HG03139 (cell line): Measurements from ENCODE around the gene HCFC1.
"Not testable (repeated sequence)": the region's sequence is repeated elsewhere in the genome, so short reads cannot be mapped to it uniquely, and the experiment has no call there.

Experiments
- ATAC-seq: cut with Tn5 transposase; IDR thresholded peaks from one replicate; pipeline ENCODE4 v1.9.1; 2021; ENCODE audit not compliant: unreplicated experiment

The HCFC1 gene

DNA sequence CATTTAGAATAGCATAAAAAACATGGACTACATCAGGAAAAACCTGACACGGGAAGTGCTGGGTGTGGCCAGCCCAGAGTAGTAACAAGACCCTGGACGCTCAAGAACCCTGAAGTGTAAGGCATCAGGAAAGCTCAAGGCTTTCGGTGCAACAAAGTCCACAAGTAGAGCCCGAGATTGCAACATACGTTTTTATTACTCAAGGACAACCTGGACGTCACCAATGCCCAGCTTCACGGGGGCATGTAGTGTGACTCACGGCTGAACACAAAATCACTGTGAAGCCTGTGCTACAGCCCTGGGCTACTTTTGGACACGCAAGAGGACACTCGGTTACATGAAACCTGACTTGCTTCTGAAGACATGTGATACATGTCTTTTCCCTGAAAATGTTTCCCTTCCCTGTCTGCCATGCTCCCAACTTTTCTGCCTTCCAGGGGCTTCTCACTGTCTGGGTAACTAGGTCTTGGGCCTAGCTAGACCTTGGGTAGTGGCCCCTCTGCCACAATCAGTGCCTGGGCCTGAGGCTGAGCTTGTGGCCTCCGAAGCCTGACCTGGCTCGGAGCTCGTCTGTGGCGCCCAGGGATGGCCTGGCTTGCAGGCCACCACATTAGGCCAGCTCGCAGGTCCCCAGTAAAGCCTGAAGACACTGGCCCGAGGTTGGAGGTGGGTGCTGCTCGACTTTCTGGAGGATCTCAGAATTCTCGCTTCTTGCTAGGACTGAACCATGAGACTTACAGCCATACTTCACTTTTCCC is 38.9 kb upstream of the HCFC1 start:
- ATAC-seq = no peak

DNA sequence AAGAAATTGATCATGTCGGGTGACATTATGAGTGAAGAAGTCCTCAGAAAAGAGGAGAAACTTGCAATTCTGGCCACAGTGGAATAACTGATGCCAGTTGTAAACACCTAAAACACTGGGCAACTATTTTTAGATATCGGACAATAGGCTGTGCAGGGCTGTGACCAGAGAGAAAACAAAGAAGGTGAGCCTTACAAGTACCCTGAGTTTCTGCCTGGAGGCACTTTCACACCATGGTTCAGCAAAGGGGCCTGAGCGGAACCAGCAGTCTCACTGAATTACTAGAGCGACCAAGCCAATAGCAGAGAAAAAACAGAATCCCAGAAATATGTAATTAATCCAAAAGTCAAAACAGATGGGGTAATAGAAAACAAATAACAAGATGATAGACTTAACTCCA is 36.9 kb upstream of the HCFC1 start:
- no peak for ATAC-seq

DNA sequence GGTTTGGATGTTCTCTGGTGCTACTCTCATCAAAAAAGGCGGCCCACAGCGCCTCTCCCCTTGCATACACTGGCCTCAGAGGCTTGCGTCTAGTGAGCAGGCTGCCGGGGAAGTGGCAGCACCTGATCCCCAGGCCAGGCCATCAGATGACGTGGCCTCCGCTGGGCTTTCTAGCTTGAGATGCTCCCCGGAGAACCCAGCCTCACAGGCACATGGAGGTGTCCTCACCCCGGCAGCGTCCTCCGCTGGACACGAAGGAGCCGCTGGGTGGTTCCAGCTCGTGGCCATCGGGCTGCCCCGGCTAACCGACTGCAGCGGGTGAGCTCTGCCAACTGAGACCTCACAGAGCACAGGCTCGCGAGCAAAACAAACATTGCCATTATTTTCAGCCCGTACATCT is 35.3 kb upstream of the HCFC1 start:
- ATAC-seq = no peak

DNA sequence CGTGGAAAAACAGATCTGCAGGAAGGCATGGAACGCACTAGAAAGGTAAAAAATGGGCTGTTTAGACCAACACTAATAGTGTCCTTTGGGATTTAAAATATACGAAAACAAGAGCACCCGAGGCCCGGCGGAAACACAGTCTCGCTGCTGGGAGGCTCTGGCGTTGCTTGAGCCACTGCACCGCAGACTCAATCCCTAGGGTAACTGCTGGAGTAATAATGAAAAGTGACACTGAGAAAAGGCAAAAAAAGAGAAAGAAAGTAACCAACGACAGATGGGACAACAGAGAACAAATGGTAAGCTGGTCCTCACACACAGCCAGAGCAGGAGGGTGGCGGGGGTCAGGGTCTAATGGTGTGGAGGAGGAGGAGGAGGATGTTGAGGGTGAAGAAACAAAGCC is 32.7 kb upstream of the HCFC1 start:
- no peak for ATAC-seq

DNA sequence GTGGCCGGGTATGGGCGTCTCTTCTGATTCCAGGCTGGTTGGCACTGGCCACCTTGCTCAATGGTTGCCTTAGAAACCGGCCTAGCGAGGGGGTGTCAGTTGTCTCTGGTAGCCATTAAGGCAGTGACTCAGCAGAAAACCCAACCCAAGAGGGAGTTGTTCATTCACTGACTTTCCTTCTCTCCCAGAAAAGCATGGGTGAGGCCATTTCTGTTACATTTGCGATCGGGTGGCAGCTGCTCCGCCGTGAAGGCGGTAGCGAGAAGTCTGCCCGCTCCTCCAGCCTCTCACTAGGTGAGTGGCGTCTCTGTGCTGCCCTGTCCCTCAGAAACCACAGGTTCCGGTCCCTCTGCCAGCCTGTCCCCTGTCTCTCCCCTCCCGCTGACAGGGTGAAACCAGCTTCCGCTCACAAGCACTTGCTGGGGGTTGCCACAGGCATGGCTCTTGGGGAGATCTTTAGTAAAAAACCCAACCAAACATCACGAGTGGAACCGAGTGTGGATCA is 30.6 kb upstream of the HCFC1 start:
- ATAC-seq = no peak

DNA sequence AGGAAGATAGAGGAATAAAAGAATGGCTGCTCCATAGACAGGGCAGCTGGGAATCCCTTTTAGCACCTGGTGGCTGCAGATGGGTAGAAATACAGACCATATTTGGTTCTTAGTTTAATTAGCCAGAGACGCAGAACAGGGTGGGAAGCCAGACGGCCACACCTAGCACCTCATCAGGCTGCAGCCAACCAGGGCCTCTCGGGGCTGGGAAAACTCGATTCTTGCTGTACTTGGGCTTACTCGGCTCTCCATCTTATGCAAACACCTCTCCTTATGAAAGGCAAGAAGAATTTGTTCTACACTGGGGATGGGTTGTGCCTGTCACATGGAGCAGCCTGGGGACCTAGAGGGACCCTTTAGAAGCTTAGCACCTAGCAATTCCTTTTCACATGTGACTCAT is 28.4 kb upstream of the HCFC1 start:
- ATAC-seq = no peak

DNA sequence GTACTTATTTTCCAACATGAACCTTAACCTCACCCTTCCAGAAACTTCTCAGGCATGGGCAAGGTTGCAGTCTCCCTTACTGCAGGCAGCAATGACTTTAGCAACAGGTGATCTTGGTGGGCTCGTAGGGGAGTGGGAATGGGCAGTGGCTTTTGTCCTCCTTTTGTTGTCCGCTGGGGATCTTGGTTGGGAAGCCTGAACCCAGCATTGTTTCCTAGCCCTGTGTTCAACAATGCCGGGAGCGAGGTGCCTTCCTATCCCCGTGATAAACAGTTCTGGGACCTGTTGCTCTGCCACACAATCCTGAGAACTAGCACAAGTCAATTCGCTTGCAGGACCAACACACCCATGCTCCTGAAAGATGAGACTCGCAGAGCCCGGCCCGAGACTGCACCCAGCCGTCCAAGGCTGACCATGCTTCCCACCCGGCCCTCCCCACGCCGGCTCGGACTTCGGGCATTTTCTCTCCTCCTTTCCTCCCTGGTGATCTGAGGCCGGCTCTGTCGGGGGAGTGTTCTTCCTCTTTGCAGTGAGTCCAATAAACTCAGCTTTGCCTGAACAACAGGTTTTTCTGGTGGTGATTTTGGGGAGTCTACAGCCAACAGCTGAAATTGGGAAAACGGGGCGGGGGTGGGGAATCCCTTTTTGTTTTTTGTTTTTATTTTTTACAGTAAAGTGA is 27.9 kb upstream of the HCFC1 start:
- no peak for ATAC-seq

DNA sequence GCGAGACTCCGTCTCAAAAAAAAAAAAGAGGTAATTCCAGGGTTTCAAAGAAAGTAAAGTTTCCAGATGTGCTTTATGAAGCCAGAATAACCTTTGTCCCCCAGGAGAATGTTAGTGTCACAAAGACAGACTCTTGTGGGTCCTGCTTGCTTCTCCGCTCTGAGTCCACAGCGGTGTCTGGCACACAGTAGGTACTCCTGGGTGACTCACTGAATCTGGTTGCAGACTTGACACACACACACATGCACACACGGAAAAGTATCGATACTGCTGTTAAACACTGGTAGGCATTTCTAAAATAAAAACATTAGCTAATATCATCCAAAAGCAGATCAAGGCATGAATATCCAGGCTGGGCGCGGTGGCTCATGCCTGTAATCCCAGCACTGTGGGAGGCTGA is 23.9 kb upstream of the HCFC1 start:
- ATAC-seq = no peak

DNA sequence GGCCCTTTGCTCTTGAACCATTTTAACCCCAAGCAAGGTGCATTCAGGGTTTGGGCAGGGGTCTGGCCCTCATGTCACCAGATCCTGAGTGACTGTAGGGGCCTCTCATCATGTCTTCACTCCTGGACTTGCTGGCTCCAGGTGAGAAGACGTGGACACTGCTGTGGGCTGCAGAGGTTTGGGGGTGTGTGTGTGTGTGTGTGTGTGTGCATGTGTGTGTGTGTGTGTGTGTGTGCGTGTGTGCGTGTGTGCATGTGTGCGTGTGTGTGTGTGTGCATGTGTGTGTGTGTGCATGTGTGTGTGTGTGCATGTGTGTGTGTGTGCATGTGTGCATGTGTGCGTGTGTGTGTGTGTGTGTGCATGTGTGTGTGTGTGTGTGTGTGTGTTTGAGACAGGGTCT is 22.8 kb upstream of the HCFC1 start:
- not testable (repeated sequence) for ATAC-seq

DNA sequence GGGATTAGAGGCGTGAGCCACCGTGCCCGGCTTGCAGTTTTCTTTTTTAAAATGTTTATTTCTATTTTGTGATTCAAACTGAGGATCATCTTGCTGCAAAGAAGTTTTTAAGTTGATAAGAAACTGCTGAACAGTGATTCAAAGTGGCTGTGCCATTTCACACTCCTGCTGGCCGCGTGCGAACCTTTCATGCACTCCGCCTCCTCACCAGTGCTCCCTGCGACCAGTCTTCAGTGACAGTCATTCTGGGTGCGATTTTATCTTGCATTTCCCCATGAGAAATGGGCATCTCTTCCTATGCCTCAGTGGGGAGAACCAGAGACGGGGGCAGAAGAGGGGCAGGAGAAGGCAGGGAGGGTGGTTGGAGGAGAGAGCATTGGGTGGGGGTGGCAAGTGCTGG is 22.4 kb upstream of the HCFC1 start:
- ATAC-seq = no peak

DNA sequence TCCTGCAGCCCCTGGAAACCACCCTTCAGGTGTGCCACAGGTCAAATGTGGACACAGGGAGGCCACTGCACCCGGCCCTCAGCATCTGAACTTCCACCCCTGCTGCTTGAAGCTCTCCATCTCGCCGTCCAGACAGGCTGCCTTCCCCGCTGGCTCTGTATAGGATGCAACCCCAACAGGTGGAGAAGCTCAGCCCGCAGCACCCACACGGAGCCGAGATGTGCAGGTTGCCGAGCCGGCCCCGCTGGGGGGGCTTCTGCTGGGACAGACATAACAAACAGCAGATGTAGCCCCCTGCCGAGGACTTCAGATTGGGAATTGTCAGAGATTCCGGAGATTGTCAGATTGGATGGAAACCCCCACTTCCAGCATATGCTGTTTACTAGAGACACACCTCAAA is 21.5 kb upstream of the HCFC1 start:
- no peak for ATAC-seq

DNA sequence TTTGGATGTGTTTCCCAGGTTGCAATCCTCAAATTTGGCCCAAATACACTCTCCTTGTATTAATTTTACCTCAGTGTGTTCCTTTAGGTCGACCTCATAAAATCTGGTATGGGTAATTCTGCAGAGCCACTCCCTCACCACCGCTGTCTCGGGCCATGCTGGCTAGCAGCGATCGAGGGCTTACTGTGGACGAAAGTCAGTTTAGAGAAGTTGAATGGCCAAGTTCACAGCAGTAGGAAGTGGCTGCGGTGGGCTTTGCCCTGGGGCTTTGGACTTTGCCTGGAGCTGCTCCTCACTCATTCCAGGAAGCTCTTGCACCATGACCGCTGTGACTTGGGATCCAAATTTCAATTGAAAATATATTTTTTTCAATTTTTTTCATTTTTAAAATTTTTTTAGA is 20.6 kb upstream of the HCFC1 start:
- ATAC-seq = no peak

DNA sequence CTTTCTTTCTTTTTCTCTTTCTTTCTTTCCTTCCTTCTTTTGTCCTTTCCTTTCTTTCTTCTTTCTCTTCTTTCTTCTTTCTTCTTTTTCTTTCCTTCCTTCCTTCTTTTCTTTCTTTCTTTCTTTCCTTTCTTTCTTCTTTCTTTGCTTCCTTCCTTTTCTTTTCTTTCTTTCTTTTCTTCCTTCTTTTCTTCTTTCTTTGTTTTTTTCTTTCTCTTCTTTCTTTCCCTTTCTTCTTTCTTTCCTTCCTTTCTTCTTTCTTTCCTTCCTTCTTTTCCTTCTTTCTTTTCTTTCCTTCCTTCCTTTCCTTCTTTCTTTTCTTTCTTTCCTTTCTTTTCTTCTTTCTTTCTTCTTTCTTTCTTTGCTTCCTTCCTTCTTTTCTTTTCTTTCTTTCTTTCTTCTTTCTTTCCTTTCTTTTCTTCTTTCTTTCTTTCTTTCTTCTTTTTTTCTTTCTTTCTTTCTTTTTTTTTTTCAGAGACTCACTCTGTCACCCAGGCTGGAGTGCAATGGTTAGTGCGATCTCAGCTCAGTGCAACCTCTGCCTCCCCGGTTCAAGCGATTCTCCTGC is 19.5 kb upstream of the HCFC1 start:
- ATAC-seq = no peak

DNA sequence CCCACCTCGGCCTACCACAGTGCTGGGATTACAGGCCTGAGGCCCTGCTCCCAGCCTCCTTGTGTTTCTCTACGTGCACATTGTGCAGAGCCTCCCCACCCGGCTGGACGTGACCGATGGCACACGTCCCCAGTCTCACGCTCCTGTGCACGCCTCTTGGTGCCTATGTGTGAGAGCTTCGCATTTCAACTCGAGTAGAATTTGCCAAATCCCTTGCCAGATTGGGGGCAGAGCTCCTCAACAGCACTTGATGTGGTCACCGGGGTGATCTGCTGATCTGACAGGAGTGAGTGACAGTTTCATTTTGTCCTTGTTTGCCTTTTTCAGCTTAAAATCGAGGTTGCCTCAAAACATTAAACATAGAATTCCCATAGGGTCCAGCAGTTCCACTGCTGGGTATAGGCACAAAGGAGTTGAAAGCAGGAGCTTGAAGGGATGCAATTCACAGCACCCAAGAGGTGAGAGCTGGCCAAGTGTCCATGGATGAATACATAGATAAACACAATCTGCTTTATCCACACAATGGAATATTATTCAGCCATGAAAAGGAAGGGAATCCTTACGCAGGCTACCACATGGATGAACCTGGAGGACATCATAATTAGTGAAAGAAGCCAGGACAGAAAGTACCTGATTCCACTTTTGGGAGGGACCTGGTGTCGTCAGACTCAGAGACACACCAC is 18.5 kb upstream of the HCFC1 start:
- ATAC-seq = no peak

DNA sequence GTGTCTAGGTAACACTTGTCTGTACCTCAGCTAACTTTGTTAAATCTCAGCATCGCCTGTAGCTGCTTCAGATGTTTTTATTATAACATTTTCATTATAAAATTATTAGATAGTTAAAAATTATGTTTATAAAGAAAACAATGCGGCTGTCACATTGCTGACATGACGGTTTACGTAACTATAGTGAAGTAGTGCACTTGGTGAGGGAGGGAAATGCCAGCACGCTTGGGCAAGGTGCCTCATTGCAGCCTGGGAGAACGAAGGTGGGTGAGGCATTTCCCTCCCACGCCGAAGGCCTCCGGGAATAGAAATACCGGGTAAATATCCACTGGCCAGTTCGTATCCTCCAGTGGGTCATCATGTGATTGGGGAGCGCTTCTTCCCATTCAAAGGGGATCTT is 16.9 kb upstream of the HCFC1 start:
- no peak for ATAC-seq

DNA sequence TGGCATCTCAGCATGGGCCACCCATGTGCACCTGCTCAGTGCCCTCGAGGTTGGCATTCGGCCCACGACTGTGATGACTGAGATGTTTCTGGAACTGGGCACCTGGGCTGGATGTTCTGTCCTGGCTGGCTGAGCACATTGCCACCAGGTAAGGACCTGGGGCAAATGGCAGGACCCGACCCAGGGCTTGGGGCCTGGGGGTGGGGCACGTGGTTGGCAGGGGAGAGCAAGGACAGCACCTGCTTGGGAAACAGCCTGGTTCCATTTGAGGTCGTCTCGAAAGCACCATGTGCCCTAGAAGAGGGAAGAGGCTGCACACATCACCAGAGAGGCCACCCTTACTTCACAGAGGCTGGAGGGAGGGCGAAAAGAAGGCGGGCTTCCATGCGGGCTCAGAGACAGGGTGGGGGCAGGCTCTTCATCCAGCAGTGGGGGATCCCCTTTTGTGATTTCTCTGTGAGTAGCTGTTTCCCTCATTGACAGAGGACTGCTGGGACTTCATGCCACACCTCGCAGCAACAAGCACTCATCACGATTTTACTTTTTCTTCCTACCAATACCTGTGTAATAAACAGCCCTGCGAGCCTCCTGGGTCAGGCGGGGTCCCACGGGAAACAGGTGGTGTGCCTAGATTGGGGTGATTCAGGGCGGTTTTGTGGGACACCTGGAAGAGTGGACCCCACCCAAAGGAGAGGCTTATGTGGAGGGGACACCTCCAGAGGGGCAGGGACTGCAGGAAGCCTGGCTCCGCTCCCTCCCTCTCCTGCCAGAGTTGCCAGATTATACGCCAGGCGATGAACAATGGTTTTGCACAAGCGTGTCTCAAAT is 12.9 kb upstream of the HCFC1 start:
- ATAC-seq = no peak

DNA sequence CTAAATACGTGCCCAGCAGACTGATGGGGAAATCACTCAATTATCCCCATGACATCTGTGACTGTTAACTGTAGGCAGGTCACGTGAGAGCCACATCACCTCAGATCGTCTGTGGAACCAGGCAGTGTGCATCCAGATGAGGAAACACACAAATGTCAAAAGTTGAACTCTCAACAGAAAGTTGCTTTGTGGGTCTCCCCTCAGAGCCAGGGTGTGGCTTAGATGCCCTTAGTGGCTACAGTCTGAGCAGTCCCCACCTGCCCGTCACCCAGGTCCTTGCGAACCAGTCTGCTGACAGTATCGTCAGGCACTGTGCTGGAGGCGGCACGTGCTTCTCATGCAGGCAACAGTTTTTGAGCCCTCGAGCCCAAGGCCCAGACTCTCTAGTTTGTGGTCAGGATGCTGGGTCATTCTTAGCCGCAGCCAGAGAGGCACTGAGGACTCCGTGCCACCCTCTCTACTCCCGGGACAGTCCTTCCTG is 11.7 kb upstream of the HCFC1 start:
- ATAC-seq = no peak

DNA sequence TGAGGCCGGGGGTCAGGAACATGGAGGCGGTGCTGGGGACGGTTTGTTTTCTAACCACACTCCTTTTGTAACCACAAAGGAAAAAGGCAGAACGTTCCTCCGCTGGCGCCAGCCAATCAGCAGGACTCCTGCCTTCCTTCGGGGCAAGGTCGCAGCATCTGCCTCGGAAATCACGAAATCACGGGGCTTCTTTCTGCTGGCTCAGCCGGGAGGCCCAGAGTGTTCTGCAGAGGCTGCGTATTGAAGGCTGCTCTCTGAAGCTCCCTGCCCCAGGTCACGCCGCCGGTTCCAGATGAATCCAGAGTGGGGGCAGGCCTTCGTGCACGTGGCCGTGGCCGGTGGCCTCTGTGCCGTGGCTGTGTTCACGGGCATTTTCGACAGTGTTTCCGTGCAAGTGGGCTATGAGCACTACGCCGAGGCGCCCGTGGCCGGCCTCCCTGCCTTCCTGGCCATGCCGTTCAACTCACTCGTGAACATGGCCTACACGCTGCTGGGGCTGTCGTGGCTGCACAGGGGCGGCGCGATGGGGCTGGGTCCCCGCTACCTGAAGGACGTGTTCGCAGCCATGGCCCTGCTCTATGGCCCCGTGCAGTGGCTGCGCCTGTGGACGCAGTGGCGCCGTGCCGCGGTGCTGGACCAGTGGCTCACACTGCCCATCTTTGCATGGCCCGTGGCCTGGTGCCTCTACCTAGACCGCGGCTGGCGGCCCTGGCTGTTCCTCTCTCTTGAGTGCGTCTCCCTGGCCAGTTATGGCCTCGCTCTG is 10.3 kb upstream of the HCFC1 start:
- ATAC-seq = no peak

DNA sequence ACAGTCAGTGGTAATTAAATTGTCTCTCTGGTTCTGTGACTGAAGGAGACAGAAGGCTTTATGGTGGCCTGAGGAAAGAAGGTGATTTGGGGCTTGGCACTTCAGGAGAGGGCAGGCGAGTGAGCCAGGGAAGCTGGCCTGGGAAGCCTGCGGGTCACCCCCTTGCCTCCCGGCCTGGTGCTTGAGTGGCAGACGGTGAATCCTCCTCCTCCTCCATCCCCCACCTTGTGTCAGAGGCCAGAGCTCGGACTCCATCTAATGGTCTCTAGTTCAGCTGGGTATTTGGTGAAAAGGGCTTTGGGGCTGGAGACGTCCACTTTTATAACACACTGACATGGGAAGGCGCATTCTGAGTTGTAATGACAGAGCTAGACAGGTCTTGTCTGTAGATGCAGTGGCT is 9.6 kb upstream of the HCFC1 start:
- ATAC-seq = no peak

DNA sequence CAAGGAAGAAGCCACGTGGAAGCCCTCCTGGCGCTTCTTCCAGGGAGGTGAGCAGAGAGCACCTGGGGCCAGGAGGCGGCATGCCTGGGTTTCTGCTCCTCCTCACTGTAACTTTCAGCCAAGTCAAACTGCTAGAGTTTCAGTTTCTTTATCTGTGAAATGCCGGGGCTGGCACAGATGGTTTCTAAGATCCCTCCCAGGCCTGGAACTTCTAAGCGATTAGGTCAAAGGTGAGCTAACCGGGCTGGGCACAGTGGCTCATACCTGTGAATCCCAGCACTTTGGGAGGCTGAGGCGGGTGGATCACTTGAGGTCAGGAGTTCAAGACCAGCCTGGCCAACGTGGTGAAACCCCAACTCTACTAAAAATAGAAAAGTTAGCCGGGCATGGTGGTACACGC is 8.8 kb upstream of the HCFC1 start:
- ATAC-seq = not testable (repeated sequence)
